ENCODE data around the gene DENND5A. TPM values are rescaled to one million over a fixed set of nuclear protein-coding genes. Genes with fewer than 3 reads are reported as not detected.
"Not testable (repeated sequence)": the region's sequence is repeated elsewhere in the genome, so short reads cannot be mapped to it uniquely, and the experiment has no call there.

Gene DENND5A
- total RNA-seq, 3 donors from 2014 or later = 63.5 to 124 (median 118) TPM

GRCh38 chr11:9210224-9210921, 54.8 kb downstream of the DENND5A start:
- no peaks in the 10 kb centered on the region for H3K27me3 ChIP-seq
- no peaks in the 10 kb centered on the region for H3K4me1 ChIP-seq
- H3K36me3 ChIP-seq = no peaks in the 10 kb centered on the region
- DNase-seq (ENCODE audit: low spot score in 2 of 2) = no peak
- TF ChIP-seq POLR2AphosphoS5 (IDR thresholded peaks at IDR 0.05) (no peak), CTCF (IDR thresholded peaks at IDR 0.05) (no peak)
- H3K9me3 ChIP-seq = no peaks in the 10 kb centered on the region
- intact Hi-C loops (cut with DNase I; ENCODE audit: low total_unique reads) = no loop called here
- H3K4me3 ChIP-seq = no peak overlapping the region
- H3K27ac ChIP-seq = no peak overlapping the region

- DNase-seq (ENCODE audit: low spot score in 2 of 2); H3K9me3 ChIP-seq; H3K36me3 ChIP-seq; H3K27me3 ChIP-seq; H3K4me3 ChIP-seq; H3K27ac ChIP-seq; intact Hi-C loops (cut with DNase I; ENCODE audit: low total_unique reads); H3K4me1 ChIP-seq: not testable (repeated sequence)
Measured at GRCh38 chr11:9209604-9210003, 55.5 kb downstream of the DENND5A start.

GRCh38 chr11:9208726-9209501, 56.2 kb downstream of the DENND5A start:
- Histone ChIP-seq H3K27me3 (no peaks in the 10 kb centered on the region), H3K36me3 (no peaks in the 10 kb centered on the region), H3K27ac (no peak overlapping the region), H3K4me1 (no peaks in the 10 kb centered on the region), H3K4me3 (no peak overlapping the region), H3K9me3 (no peaks in the 10 kb centered on the region)
- TF ChIP-seq POLR2AphosphoS5 (IDR thresholded peaks at IDR 0.05) = no peak
- no peak for TF ChIP-seq CTCF (IDR thresholded peaks at IDR 0.05)
- no peak for TF ChIP-seq POLR2A (IDR thresholded peaks at IDR 0.05)
- intact Hi-C loops (cut with DNase I; ENCODE audit: low total_unique reads) = no loop called here
- DNase-seq (ENCODE audit: low spot score in 2 of 2) = no peak

GRCh38 chr11:9207229-9207628, 57.9 kb downstream of the DENND5A start:
- Histone ChIP-seq H3K4me1 (no peaks in the 10 kb centered on the region), H3K4me3 (no peak overlapping the region), H3K27me3 (no peaks in the 10 kb centered on the region), H3K27ac (no peak overlapping the region), H3K9me3 (no peaks in the 10 kb centered on the region), H3K36me3 (no peaks in the 10 kb centered on the region)
- DNase-seq (ENCODE audit: low spot score in 2 of 2) = no peak
- no peak for TF ChIP-seq POLR2A (IDR thresholded peaks at IDR 0.05)
- no peak for TF ChIP-seq CTCF (IDR thresholded peaks at IDR 0.05)
- no peak for TF ChIP-seq POLR2AphosphoS5 (IDR thresholded peaks at IDR 0.05)
- intact Hi-C loops (cut with DNase I; ENCODE audit: low total_unique reads) = no loop called here

GRCh38 chr11:9206496-9206895, 58.7 kb downstream of the DENND5A start:
- no peak for DNase-seq (ENCODE audit: low spot score in 2 of 2)
- Histone ChIP-seq H3K9me3 (no peaks in the 10 kb centered on the region), H3K27me3 (no peaks in the 10 kb centered on the region), H3K36me3 (no peaks in the 10 kb centered on the region), H3K27ac (no peak overlapping the region), H3K4me1 (no peaks in the 10 kb centered on the region), H3K4me3 (no peak overlapping the region)
- TF ChIP-seq POLR2A (IDR thresholded peaks at IDR 0.05) = no peak
- intact Hi-C loops (cut with DNase I; ENCODE audit: low total_unique reads) = no loop called here

GRCh38 chr11:9203691-9204311, 61.3 kb downstream of the DENND5A start:
- intact Hi-C loops (cut with DNase I; ENCODE audit: low total_unique reads) = no loop called here
- TF ChIP-seq POLR2A (IDR thresholded peaks at IDR 0.05) = no peak
- no peak for TF ChIP-seq POLR2AphosphoS5 (IDR thresholded peaks at IDR 0.05)
- no peak for TF ChIP-seq CTCF (IDR thresholded peaks at IDR 0.05)

More at GRCh38 chr11:9203691-9204311, 61.3 kb downstream of the DENND5A start:
- Histone ChIP-seq H3K36me3 (no peaks in the 10 kb centered on the region), H3K4me1 (no peaks in the 10 kb centered on the region), H3K27me3 (no peaks in the 10 kb centered on the region), H3K27ac (no peak overlapping the region), H3K9me3 (no peaks in the 10 kb centered on the region), H3K4me3 (no peak overlapping the region)
- DNase-seq (ENCODE audit: low spot score in 2 of 2) = no peak
